WERI-Rb-1 (cell line): Measurements from ENCODE around the gene SCYL2.
"Not testable (repeated sequence)": the region's sequence is repeated elsewhere in the genome, so short reads cannot be mapped to it uniquely, and the experiment has no call there.

Experiments
- DNase-seq: peaks from one replicate; pipeline ENCODE4 v3.0.0-alpha.2; 2020
- H3K27ac ChIP-seq: fragments of 250-450 bp; sonication (Bioruptor Pico); 2 replicates; pipeline ENCODE4 v1.5.1; 2020; ENCODE audit warnings: mild to moderate bottlenecking, moderate library complexity
- H3K27me3 ChIP-seq: fragments of 250-450 bp; sonication (Bioruptor Pico); 2 replicates; pipeline ENCODE4 v1.5.1; 2021; ENCODE audit warnings: mild to moderate bottlenecking, low read depth, moderate library complexity; ENCODE audit not compliant: insufficient read depth, severe bottlenecking
- H3K36me3 ChIP-seq: fragments of 250-450 bp; sonication (Bioruptor Pico); 2 replicates; pipeline ENCODE4 v1.5.1; 2020; ENCODE audit warnings: mild to moderate bottlenecking, moderate library complexity
- H3K4me3 ChIP-seq: 2 replicates; pipeline ENCODE4 v1.5.1; 2011; ENCODE audit warnings: low read depth, mild to moderate bottlenecking, control low read depth, low read length
- H3K9me3 ChIP-seq: fragments of 250-450 bp; sonication (Bioruptor Pico); 2 replicates; pipeline ENCODE4 v1.5.1; 2021; ENCODE audit warnings: mild to moderate bottlenecking, moderate library complexity; ENCODE audit not compliant: severe bottlenecking
- TF ChIP-seq, protein P1 (sequence below): IDR thresholded peaks from 2 replicates; pipeline ENCODE4 v1.5.1; 2011; ENCODE audit warnings: low read depth, mild to moderate bottlenecking, control low read depth, inconsistent platforms, low read length

SCYL2 gene

GRCh38 chr12:100337727-100338126 is 70.8 kb downstream of the SCYL2 start:
- H3K36me3 ChIP-seq, result peaks cover 23% of the 10 kb centered on the region
- no peak for DNase-seq
- H3K27ac ChIP-seq, result no peak overlapping the region
- no peak overlapping the region for H3K4me3 ChIP-seq
- no peaks in the 10 kb centered on the region for H3K9me3 ChIP-seq
- H3K27me3 ChIP-seq, result no peaks in the 10 kb centered on the region
- TF ChIP-seq, protein P1, sequence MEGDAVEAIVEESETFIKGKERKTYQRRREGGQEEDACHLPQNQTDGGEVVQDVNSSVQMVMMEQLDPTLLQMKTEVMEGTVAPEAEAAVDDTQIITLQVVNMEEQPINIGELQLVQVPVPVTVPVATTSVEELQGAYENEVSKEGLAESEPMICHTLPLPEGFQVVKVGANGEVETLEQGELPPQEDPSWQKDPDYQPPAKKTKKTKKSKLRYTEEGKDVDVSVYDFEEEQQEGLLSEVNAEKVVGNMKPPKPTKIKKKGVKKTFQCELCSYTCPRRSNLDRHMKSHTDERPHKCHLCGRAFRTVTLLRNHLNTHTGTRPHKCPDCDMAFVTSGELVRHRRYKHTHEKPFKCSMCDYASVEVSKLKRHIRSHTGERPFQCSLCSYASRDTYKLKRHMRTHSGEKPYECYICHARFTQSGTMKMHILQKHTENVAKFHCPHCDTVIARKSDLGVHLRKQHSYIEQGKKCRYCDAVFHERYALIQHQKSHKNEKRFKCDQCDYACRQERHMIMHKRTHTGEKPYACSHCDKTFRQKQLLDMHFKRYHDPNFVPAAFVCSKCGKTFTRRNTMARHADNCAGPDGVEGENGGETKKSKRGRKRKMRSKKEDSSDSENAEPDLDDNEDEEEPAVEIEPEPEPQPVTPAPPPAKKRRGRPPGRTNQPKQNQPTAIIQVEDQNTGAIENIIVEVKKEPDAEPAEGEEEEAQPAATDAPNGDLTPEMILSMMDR, result no peak

DNA sequence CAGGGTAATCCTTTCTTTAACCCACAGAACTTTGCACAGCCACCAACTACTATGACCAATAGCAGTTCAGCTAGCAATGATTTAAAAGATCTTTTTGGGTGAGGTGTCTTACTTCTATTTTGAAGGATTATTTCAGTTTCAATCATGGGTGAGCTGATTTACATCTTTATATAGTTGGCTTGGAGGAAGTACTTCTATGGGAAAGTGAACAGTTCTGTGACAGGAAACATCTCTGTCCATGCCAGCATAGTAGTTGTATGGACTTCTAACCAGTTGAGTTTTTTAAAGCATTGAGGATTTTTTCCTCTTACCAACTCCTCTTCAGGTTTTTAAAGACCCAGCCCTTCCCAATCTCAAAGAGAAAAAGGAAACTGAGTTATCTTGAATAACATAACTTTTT is 72.1 kb downstream of the SCYL2 start:
- no peaks in the 10 kb centered on the region for H3K9me3 ChIP-seq
- no peaks in the 10 kb centered on the region for H3K27me3 ChIP-seq
- H3K36me3 ChIP-seq, result peaks cover 20% of the 10 kb centered on the region
- no peak for DNase-seq
- TF ChIP-seq, protein P1, result no peak
- H3K27ac ChIP-seq, result no peak overlapping the region
- no peak overlapping the region for H3K4me3 ChIP-seq

- H3K27me3 ChIP-seq, DNase-seq, H3K36me3 ChIP-seq, H3K27ac ChIP-seq, H3K9me3 ChIP-seq, H3K4me3 ChIP-seq: not testable (repeated sequence)
Observed at GRCh38 chr12:100342897-100343296, 75.9 kb downstream of the SCYL2 start.

DNA sequence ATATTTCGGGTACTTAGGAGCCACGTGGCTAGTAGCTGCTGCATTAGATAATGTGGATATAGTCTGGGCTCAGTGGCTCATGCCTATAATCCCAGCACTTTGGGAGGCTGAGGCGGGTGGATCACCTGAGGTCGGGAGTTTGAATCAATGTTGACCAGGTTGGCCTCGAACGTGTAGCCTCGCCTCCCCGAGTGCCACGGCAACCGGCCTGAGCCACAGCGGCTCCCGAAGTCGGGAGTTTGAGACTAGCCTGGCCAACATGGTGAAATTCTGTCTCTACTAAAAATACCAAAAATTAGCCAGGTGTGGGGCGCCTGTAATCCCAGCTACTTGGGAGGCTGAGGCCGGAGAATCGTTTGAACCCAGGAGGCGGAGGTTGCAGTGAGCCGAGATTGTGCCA is 77.4 kb downstream of the SCYL2 start:
- not testable (repeated sequence) for H3K4me3 ChIP-seq, DNase-seq, H3K9me3 ChIP-seq, H3K27ac ChIP-seq, H3K36me3 ChIP-seq, H3K27me3 ChIP-seq

DNA sequence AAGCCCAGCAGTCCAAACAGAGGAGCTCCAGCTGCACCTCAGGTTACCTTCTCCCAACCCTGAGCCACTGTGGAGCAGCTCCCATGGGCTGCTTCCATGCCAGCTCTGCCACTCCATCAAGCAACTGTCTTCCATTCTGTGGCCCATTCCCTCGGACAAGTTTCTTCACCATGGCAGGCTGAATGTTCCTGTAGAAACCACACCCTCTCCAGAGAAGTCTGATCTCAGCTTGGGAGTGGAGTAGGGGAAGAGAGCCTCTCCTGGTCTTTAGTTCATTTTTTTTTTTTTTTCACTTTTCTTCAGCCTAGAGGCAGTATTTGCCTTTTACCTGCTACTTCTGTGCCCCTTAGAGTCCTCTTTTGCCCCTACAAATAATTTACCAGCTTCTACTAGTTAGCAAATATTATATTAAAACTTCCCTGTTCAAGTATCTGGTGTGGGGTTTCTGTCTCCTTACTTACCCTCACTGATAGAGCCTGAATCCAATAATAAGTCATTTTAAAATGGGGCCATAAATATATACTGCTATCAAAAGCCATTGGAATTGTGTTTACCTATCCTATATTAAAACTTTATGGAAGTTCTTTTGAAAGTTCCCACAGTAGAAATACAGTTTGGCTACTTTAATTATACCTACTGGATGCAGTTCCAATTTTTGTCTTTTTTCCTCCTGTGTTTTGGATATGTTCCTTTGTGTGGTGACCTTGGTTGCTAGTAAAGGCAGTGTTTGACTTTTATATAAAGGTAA is 78.2 kb downstream of the SCYL2 start:
- Histone ChIP-seq H3K36me3 (no peaks in the 10 kb centered on the region), H3K9me3 (no peaks in the 10 kb centered on the region), H3K4me3 (no peak overlapping the region), H3K27ac (no peak overlapping the region), H3K27me3 (no peaks in the 10 kb centered on the region)
- TF ChIP-seq, protein P1, result no peak
- DNase-seq, result no peak

DNA sequence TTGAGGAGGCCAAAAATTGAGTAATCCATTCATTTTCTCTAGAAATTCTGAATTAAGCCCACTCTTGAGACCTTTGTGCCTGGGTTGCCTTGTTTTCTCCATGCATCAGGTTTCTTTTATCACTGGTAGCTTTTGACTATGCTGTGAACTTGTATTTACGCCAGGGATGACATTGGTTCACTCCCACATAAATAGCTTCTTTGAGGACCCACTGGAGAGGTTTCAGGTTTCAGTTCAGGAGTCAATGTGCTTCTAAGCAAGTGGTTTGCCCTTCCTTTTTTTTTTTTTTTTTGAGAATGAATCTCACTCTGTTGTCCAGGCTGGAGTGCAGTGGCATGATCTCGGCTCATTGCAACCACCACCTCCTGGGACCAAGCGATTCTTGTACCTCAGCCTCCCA is 79.7 kb downstream of the SCYL2 start:
- H3K27ac ChIP-seq, result no peak overlapping the region
- TF ChIP-seq, protein P1, result no peak
- H3K36me3 ChIP-seq, result no peaks in the 10 kb centered on the region
- H3K4me3 ChIP-seq, result no peak overlapping the region
- H3K27me3 ChIP-seq, result no peaks in the 10 kb centered on the region
- no peak for DNase-seq
- no peaks in the 10 kb centered on the region for H3K9me3 ChIP-seq
